GM18507 (cell line): ENCODE data around the gene HNF1B.
"Not testable (repeated sequence)": the region's sequence is repeated elsewhere in the genome, so short reads cannot be mapped to it uniquely, and the experiment has no call there.

ENCODE experiments used
- DNase-seq: peaks from one replicate; pipeline ENCODE4 v3.0.0; 2011; ENCODE audit warnings: low read depth; ENCODE audit not compliant: insufficient read length; ENCODE audit errors: extremely low spot score
- FAIRE-seq: peaks from 2 replicates; lab custom pipeline; 2011; peaks lifted over from hg19 to GRCh38; lab: Jason Lieb, UNC

The HNF1B gene

GRCh38 chr17:37744961-37745800, at the start of gene HNF1B:
Gene HNF1B (minus strand): TSS chr17:37745059. CDS start chr17:37744884, 175 bp downstream.
- FAIRE-seq (no peak), DNase-seq (no peak)

DNA sequence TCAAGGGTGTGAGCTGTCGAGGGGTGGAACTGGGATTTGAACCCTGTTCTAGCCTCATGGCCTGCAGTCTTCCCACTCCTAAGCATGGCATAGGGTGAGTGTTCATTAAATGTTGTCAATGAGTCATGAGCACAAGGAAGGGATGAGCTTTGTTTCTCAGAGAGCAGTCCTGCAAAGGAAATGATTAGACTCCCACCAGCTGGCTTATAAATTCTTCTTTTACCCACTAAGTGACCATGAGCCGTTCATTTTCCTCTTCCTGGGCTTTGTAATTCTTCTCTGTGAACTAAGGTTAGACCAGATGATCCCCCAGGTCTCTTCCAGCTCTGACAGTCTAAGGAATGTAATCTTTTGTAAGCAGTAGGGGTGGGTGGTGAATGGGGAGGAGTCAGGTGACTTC, 47.9 kb upstream of the HNF1B start:
- no peak for DNase-seq

DNA sequence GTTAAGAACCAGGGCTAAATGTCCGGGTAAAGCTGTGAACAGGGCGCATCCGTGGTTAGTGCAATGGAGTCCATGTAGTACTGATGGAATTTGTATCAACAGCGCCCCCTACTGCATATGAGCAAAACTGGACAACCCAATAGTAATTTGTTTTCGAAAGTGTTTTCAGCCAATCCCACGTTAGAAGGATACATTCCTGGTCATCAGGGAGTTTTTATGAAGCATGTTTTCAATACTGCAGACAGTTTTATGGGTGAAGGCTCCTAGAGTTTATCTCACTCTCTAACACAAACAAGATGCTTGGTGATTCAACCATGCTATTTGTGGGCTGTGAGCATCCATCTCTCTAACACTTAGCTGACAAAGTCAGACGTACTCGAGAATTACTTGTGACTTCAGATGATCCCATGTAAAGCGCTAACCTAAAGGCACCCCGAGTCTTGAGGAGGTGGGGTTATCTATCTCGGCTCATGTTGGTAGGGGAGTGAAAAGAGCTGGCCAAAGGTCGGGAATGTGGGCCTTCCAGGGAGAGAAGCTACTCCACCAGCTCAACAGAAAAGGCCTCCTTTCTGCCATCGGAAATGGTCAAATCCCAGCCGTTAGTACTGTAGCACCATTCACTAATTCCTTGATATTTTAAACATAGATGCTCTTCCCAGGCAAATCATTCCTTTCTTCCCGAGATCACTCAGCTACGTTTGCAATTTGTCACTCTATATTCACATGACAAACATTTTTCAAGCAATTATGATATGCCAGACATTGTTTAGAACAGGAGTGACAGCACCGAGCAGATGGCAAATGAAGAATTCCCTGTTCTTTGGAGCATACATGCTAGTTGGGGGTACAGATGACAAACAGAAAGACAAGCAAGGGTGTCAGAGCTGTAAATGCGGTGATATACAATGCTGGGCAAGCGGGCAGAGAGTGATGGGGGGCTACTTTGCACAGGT, 46.9 kb upstream of the HNF1B start:
- FAIRE-seq (no peak), DNase-seq (peak; percentile 49)

More for the DNA sequence above, 47.9 kb upstream of the HNF1B start:
- no peak for FAIRE-seq

- FAIRE-seq (no peak), DNase-seq (no peak)
These were observed 45.1 kb upstream of the HNF1B start for GRCh38 chr17:37789771-37790541.

DNA sequence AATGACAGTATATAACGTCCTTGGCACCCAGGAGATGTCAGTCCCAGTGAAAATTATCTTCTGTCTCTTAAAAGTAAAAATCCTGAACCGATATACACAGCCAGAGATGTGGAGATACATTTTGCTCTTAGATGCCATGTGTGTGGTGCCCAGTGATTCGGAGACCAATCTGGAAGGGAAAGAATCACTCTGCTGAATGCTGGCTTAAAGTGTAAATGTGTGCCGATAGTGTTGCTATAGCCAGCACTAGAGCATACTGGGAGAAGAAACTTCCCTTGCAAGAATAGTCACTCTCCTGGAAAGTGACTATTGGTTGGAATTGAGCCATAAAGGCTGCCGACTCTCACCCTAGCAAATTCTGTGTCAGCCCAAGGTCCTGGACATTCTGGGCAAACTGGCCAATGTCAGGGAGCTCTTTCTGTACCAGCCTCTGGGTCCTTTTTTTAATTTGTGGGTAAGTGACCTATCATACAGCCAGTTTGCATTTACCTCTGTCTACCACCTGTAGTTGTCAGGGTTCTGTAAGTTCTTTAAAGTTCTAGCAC, 44.2 kb upstream of the HNF1B start:
- DNase-seq (no peak), FAIRE-seq (no peak)

GRCh38 chr17:37788526-37788925, 43.7 kb upstream of the HNF1B start:
- no peak for DNase-seq
- no peak for FAIRE-seq

DNA sequence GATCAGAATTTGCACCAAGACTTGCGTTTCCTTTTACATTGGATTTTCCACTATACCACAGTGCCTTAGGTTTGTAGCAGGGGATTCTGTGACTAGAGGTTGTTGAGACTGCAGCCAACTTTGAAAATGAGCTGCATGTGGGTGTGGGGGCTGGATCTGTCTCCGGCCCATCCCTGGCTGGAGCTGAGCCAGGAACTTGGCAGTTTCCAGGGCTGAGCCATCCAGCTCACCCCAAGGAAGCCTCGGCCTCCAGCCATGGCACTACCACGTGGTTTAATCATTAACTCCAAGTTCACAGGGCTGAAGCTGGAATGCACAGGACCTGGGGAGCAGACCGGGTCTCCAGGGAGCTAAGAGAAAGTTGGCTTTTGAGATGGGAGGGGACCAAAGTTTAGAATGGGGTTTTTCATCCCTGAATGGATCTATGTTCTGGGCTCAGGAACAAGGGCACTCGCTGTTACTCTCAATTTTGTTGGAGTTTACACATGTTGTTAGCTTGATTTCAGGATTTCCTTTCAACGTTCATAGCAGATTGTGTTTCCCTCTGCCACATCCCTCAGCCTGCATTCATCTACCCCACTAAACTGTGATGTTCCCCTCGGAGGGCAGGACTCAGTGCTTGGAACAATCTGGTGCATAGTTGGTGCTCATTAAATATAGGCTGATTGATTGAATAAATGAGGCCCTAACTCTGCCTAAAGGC, 42.3 kb upstream of the HNF1B start:
- FAIRE-seq: no peak

GRCh38 chr17:37786481-37786880, 41.6 kb upstream of the HNF1B start:
- DNase-seq: no peak
- no peak for FAIRE-seq

More for the DNA sequence above, 42.3 kb upstream of the HNF1B start:
- DNase-seq: no peak

- not testable (repeated sequence) for FAIRE-seq, DNase-seq
These were observed 37.6 kb upstream of the HNF1B start for GRCh38 chr17:37782460-37782859.

DNA sequence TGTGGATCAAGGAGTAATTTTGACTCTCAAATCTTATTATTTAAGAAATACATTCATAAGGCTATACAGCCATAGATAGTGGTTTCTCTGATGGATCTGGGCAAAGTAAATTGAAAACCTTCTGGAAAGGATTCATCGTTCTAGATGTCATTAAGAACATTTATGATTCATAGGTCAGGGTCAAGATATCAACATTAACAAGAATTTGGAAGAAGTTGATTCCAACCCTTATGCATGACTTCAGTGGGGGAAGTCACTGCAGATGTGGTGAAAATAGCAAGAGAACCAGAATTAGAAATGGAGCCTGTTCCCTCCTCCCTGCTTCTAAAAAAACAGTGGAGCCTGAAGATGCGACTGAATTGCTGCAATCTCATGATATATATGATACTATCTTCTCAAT, 36.6 kb upstream of the HNF1B start:
- no peak for DNase-seq
- no peak for FAIRE-seq

DNA sequence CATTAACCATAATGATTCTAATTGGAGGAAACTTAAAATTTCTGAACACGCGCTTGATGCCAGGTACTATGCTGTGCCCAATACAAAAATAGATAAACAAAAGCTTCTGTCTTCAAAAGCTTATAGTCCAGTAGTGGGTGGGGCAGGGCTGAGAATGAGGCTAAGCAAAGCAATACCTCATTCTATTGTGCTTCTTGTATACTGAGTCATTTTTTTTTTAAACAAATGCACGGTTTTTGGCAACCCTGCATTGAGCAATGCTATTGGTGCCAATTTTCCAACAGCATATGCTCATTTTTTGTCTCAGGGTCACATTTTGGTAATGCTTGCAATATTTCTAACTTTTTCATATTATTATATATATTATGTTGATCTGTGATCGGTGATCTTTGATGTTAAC, 34.7 kb upstream of the HNF1B start:
- no peak for DNase-seq
- no peak for FAIRE-seq

GRCh38 chr17:37774504-37774903, 29.6 kb upstream of the HNF1B start:
- FAIRE-seq: no peak
- peak; percentile 68 for DNase-seq

GRCh38 chr17:37772982-37773381, 28.1 kb upstream of the HNF1B start:
- DNase-seq (no peak), FAIRE-seq (no peak)

DNA sequence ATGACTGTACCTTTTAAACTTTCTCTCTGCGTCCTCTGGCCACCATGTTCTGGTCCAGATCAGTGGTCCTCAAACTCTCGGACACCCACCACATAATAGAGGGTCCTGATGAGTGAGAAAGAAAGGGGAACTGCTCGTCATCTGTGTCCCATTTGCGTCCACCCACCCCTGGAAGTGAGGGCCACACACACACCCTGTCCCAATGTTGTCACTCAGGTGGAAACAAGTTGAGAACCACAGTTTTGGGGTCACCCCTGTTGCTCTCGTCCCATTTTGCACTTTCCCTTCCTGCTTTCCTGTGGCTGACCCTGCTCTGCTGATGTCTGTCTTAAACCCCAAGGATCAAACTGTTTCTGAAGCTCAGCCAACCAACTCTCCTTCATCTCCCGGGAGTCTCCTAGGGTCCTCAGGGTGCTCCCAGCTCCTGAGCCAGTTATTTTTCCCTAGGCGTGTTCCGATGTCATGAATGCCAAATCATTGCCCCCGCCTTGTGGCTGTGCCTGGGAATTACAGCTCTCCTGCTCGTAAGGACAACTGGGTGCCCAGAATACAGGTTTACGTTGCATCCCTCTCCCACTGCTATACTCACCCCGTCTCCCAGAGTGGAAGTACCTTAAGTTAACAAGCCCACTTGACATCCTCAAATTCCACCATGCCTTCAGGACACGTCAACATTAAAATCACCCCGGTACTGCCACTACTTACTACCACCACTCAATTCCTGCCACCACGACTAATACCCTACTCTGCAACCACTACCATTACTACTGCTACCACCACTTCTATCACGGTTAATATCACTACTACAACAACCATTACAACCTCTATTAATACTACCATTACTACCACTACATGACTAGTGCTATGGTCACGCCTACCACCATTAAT, 26.0 kb upstream of the HNF1B start:
- no peak for DNase-seq
- no peak for FAIRE-seq

DNA sequence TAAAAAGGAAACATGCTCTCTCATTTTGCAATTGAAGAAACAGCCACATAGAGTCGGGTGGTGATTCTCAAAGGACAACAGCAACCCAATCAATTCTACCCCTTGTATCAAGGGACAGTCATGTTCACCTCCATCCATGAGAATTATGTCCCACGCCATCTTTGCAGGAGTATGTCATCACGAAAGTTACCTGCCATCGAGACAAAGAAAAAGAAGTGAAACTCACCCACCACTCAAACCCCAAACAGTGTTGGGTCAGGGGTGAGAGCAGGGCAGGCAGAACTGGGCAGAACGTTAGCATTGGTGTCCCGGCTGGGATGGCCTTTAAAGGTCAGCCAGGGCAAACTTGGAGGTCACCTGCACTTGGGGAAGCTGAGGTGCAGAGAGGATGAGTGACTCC, 24.2 kb upstream of the HNF1B start:
- FAIRE-seq (no peak), DNase-seq (no peak)

DNA sequence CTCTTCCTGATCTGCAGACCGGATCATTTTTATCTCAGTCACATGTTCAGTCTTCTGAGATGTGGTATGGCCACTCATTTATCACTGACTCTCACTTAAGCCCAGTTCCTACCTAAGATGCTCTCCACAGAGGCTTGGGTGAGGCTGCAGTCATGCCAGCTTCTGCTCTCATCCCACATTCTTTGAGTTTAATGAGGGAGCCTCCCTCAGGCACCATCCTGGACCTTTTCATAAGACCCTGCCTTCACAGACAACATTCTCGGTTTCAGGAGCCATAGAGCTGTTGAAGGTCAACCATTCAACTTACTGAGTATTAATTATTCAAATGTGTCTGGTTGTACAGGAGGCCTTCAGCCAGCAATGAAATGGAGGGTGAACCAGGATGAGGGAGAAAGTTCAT, 23.6 kb upstream of the HNF1B start:
- FAIRE-seq (no peak), DNase-seq (no peak)

DNA sequence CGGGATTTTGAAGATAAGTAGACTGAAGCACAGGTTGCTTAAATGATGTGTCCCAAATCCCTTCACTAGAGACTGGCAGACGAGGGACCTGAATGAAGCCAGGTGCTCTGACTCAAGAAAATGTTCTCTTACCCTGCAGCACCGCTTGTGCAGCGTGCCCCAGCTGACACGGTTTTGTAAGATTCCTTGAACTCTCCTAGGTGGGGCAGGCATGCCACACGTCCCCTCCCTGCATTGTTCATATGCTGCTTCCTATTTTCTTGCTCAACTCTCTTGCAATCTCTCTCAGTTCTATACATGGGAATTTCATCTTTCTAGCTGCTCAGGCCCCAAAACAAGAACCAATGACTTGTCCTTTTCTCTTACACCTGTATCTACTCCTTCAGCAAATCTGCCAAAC, 22.1 kb upstream of the HNF1B start:
- no peak for DNase-seq
- FAIRE-seq: no peak

DNA sequence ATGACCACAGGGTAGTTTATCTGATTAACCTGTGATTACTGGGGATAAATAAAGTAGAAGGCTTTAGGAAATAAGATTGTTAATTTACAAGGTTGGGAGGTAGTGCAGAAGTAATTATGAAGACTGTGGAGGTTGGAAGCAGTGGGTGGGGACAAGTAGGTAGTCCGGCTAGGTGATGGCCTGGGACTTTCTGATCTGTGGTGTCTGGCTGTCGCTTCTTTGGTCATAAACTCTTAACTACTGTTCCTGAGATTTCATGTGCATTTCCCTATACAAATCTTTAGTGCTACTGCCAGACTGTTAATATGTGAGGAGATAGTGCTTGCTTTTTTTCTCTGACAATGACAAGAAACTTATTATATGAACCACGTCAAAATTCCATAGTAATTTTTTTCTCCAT, 19.5 kb upstream of the HNF1B start:
- no peak for FAIRE-seq
- DNase-seq: no peak
